Spleen (tissue), 7 donors: Measurements from ENCODE around the gene CDC25B.

Experiments
- CTCF ChIP-seq, 11 experiments: fragments of 200-600 bp in 7 of 11; fragments of 450-650 bp in 4 of 11; sonication (generic) in 4 of 11; IDR thresholded peaks in 8 of 11; conservative IDR thresholded peaks in 3 of 11; 1 replicate in 7 of 11; 2 replicates in 4 of 11; pipeline versions ENCODE4 v1.4.0 to v1.8.0; 2016 to 2021; ENCODE audit warnings: antibody characterized with exemption in 11 of 11, inconsistent platforms in 4 of 11, mild to moderate bottlenecking in 1 of 11
- POLR2A ChIP-seq, 3 donors: fragments of 450-650 bp; IDR thresholded peaks; one replicate each; pipeline ENCODE4 v1.5.1; 2017; ENCODE audit warnings: antibody characterized with exemption in 3 of 3, mild to moderate bottlenecking in 1 of 3
- POLR2AphosphoS5 ChIP-seq, 3 donors: sonication (generic); formaldehyde crosslinking; IDR thresholded peaks; one replicate each; pipeline ENCODE4 v1.5.1; 2017; ENCODE audit warnings: antibody characterized with exemption in 3 of 3
- donor health status: DM: no; HTN: no; CAD: no; lungs with moderate emphysema.
- donor health status: DM: no; HTN: no; CAD: no.
- donor health status: DM: no; HTN: no; CAD: no.

- TF ChIP-seq CTCF (IDR thresholded peaks at IDR 0.05 in 8 of 11, conservative IDR thresholded peaks at IDR 0.05 in 3 of 11) (no peak), POLR2A (IDR thresholded peaks at IDR 0.05) (no peak), POLR2AphosphoS5 (IDR thresholded peaks at IDR 0.05) (no peak)
Measured at GRCh38 chr20:3836132-3836531, 40.0 kb downstream of the CDC25B start.
